GM18502 (cell line): ENCODE data around the gene MTNR1B.

ENCODE experiments used
- ATAC-seq: cut with Tn5 transposase; IDR thresholded peaks from one replicate; pipeline ENCODE4 v1.9.1; 2021; ENCODE audit warnings: mild to moderate bottlenecking; ENCODE audit not compliant: unreplicated experiment, poor library complexity

MTNR1B gene

DNA sequence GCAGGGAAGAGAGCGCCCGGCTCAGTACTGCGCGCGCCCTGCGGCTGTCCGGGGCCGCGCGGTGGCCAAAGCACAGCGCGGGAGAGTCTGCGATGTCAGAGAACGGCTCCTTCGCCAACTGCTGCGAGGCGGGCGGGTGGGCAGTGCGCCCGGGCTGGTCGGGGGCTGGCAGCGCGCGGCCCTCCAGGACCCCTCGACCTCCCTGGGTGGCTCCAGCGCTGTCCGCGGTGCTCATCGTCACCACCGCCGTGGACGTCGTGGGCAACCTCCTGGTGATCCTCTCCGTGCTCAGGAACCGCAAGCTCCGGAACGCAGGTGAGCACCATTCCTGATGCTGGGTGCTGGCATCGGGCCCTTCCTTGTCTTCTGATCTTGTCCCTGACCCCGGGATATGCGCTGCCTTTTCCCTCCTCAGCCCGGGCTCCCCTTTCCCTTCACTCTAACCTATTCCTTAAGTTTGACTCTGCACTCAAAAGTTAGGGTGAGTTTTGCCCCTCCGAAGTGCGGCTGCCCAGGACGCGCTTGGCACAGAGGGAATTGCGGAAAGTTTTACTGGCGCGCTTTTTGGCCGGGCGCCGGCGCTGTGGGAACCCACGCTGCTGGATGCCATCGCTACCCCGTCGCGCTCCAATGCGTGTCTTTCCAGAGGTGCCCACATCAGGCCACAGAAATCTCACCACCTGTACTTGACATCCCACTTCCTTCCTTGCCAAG lies at the start of gene MTNR1B:
Gene MTNR1B, plus strand, starts transcription at position 18 of the 714 bp plus-strand sequence. Its CDS starts 75 bp downstream, at position 93.
- ATAC-seq = no peak

DNA sequence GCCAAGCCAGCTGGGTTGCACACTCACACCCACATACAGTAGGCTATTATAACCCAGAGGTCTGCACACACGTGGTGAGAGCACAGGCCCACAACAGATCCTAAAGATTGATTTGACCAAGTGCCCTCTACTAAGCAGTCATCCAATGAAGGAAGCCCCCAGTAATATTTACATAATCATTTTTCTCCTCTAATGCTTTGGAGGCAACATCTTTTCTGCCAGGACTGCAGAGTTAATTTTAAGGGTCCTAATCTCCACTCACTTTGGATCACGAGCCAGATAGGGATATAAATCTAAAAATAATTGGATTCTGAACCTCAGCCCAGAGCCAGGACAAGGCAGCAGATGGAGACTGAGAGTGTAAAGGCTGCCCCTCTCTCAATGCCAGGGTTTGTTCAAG lies 49.1 kb upstream of the MTNR1B start:
- ATAC-seq = no peak

DNA sequence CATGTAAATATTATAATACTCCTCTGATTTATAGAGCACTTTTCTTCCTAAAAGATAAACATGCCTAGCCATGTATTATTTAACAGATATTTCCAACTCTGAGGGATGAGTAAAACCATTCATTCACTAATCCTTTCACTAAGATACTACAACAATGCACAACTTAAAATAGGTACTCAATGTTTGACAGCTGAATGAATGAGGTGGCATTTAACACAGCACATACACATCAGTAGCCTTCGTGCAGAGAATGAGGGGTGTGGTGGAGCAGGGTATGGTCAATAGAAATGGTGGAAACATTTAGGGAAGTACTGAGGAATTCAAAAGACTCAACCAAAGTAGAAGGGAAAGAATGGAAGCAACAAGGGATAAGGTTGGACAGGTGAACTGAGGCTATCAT lies 46.7 kb upstream of the MTNR1B start:
- no peak for ATAC-seq

DNA sequence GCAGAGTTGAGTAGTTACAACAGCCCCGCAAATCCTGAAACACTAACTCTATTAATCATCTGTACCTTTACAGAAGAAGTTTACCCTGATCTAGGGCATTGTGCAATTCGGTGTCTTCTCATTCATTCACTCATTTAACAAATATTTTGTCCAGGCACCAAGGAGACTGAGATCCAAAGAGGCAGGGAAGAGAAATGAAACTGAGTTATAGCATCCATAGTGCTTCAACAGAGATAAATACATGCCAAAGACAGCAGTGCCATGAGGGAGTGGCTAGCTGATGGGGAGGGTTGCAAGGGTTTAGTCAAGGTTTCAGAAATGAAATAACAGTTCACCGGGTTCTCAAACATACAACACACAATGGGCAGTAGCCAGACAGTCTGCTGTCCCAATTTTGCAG lies 40.2 kb upstream of the MTNR1B start:
- no peak for ATAC-seq

DNA sequence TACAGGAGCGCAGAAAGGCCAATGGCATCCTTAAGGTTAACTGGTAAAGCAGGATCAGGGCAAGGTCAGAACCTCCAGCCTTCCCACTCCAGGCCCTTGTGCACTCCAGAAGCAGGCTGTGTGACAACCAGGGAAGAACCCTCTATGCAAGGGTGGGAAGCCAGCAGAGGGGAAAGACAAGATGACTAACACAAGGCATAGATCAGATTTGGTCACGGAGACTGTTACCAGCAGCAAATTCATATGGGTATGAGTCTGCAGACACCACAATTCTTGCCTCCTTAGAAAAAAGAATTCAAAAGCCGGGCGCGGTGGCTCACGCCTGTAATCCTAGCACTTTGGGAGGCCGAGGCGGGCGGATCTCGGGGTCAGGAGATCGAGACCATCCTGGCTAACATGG lies 39.8 kb upstream of the MTNR1B start:
- ATAC-seq = no peak

DNA sequence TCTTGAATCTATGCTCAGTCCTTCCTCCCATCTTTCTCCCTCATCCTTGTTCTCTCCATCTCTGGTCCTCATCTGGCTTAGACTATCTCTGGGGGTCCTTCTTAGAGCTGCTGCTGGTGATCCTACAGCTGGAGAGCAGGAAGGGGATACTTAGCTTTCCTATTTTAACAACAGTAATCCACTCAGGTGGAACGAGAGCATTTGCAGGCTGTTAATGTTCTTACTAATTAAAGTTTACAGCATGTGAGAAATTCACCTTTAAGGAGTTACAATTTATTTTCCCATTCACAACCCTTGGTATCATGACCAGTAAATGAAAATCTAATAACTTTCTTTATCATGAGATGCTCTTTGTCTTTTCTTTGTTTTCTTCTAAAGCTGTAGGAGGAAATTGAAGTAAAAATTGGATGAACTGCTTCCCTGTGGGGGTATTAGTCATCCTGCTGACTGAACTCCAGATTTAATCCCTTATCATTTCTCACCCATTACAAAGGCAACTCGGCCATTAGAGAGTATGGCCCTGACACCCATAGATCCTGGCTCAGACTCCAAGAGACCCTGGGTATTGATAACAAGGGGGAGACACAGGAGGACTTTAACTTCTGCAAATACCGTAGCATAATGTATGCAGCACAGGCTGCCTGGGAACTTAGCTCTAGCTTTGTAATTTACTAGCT lies 37.6 kb upstream of the MTNR1B start:
- ATAC-seq = no peak

DNA sequence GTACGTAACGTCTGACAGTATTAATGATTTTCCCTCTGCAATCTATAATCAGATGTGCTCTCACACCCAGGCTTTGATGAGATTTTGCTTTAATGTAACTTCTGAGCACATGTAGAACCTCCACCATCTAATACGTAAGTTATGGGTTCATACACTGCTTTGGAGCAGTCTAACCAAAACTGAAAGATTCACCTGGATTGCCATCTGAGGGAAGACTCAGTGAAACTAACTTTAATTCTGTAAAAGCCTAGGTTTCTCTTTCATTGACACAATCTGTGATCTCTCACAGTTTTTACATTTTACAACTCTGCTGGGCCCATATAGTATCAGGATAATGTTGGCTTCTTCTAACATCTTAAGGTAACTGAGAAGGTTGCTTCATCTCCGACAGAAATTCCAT lies 30.1 kb upstream of the MTNR1B start:
- ATAC-seq = no peak

DNA sequence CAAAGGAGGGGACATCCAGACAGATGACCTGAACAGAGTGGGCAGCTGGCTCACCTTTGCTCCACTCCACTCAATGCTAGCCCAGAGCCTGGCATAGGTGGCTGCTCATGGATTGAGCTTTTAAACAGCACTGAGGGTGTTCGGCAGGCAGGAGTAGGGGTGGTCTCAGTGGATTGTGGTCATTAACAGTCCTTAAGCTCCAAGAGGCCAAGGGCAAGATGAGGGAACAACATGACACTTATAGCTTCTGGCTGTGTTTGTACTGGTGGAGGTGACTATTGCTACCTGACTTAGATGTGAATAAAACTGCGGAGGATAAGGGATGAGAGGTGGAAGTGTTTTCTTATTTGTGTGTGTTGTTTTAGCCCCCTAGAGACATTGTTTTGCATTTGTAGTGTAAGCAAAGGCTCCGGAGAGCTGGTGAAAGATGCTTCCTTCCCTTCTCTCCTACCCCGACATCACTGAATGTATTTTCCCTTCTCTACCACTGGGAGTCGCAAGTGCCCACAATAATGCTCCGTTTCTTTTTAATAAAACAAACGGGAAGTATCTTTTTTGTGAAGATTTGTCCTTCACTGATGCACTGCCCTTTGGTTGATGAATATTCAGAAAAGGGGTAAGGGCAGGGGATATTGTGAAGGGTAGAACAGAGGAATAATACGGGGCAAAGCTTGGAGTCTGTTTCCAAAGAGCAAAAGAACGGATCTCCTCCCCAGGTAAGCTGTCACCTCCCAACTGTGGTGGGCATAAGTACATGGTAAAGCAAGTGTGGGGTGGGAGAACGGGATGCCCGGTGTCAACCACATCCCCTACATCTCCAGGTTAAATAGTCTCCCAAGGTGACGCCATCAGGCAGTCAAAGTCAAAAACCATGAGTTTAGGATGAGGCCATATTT lies 27.5 kb upstream of the MTNR1B start:
- ATAC-seq = peak; percentile 92

DNA sequence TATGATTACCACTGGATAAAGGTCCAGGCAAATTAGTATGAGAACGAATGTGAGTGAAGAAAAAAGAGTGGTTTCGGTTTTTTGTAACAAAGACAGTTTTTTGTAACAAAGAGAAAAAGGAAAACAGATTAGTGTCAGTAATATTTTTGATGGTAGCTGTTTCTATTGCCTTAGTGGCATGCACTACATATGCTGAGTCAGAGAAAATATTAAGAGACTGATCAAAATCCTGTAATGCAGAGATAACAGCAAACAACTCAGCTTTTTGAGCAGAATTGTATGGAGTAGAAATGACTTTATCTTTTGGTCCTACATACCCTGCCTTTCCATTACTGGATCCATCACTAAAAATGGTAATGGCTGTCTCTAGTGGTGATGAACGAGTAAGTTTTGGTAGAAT lies 22.7 kb upstream of the MTNR1B start:
- ATAC-seq = no peak

DNA sequence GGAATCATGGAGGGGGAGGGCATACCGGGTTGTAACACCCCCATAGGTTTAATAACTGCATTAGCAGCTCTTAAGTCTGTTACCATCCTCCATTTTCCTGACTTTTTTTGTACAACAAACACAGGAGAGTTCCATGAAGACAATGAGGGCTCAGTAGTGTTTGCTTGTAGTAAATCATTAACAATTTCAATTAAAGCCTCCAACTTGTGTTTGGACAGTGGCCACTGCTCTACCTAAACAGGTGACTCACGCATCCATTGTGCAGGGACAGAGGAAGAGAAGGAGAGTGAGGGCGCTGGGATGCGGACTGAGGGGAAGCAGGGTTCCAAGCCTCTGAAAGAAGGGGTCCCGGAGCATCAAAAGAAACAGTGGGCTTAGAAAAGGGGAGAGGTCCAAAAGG lies 21.3 kb upstream of the MTNR1B start:
- ATAC-seq = no peak

DNA sequence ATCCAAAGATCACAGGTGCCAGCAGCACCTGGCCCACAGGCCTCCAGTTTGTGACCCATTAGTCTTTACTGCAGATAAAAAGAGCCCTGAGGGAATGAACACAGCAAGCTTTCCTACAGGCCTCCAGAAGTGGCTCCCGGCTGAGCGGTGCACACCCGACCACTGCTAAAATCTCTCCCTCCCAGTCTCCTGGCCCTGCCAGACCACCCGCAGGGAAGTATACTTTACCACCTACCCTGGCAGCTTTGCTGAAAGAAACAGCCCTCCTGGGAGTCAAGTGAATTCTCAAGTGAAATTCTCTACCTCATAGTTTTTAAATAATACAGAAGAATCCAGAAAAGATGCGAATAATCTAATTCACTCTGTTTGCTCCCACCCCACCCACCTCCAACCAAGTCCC lies 15.4 kb upstream of the MTNR1B start:
- no peak for ATAC-seq

DNA sequence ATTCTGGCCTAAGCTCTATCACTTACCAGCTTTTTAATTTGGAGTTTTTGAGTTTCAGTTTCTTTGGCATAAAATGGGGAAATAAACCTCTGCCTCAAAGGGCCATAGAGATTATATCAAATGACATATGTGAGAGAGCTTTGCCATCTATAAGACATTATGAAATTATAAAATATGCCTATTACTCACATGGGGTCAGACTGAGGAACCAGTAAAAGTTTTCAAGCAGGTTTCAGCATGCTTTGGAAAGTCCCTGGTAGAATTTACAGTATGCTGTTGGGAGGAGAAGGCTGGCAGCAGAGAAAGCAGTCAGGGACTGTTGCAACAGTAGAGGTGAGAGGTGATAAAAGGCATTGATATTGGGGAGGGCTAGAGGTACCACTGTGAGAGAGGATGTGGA lies 13.6 kb upstream of the MTNR1B start:
- ATAC-seq = no peak

DNA sequence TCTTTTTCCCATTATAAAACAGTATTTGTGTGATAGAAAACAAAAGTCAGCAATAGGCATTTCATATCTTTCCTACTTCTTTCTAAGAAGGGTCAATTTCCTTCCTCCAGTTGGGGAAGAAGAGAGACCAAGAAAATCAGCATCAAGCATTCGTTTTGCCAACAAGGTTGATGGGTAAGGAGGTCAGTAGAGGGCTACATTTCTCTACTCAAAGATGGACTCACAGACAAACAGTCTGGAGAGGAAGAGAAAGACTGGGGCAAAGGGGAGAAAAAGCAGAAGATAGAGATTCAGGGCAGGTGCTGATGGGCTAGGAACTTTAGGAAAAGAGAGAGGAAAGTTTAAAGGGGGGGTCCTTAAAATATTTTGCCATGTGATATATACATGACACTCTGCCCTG lies 8.6 kb upstream of the MTNR1B start:
- ATAC-seq = no peak

DNA sequence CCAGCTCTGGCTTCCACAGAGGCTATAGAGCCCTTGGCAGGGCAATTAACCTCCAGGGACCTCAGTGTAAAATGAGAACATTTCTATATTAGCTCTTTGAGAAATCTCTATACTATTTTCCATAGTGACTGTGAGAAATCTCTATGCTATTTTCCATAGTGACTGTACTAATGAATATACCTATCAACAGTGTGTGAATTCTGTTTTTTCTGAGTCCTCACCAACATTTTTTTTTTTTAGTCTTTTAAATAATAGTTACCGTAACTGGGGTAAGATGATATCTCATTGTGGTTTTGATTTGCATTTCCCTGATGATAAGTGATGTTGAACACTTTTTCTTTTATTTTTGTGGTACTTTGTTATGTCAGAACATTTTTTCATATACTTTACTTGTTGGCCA lies 7.0 kb upstream of the MTNR1B start:
- no peak for ATAC-seq

DNA sequence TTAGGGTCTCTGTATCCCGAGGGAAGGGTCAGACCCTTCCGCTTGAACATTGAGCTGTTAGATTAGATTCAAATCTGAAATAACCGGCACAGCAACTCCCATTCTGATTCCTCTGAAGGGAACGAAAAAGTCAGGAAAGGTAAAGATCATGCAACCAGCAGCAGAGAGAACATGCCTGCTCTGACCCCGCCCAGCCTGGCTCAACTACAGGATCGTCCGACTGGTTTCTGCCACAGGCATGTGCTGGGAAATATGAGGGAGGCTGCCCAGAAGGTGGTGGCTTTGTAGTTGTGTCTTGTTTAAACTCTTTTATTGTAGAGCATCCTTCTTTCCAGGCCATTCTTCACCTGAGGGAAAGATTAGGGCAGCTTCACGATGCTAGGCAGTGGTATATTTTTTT lies 5.0 kb upstream of the MTNR1B start:
- ATAC-seq = no peak

DNA sequence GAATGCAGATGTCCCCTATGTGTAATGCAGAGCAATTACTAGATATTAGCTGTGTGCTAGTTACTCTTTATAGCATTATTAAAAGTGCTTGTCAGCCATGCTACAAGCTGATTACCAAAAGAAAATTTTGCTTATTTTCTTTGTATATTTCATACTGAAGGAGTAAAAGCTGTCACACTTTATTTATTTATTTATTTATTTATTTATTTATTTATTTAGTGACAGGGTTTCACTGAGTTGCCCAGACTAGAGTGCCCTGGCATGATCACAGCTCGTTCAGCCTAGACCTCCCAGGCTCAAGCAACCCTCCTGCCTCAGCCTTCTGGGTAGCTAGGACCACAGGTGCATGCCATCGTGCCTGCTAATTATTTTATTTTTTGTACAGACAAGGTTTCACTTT lies 4.3 kb upstream of the MTNR1B start:
- ATAC-seq = no peak

DNA sequence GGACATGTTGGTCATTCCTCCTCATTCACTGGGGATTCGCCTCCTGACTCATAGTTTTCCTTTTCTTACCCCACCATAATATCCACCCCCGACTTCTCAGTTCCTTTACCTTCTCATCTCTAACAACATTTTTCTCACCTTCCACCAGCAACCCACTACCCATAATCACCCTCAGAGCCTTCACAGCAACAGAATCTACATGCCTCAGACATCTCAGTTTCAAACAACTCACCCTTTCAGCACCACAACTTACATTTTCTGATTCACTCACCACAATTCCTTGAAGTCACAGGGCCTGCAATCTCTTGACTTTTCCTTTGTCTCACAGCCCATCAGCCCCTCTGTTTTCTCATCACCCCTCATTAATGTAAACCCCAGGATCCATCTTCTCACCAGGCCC lies 2.3 kb upstream of the MTNR1B start:
- ATAC-seq = no peak

DNA sequence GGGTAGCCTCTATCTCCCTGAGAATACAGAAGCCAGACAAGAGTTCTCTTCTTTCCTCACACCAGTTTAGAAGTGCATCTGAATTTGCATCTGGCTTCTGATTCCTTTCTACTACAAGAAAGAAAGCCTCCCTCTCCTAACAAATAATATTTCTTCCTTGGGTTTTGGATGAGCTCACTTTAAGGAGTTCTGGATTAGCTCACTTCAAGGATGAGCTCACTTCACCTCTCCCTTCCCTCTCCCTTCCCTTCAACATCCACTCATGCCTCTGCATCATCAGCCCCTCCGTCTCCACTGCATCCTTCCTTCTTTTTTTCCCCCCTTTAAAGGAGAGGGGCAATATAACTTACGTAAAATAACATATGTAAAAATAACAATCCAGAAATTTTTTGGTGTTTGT lies 1.6 kb upstream of the MTNR1B start:
- ATAC-seq = no peak

DNA sequence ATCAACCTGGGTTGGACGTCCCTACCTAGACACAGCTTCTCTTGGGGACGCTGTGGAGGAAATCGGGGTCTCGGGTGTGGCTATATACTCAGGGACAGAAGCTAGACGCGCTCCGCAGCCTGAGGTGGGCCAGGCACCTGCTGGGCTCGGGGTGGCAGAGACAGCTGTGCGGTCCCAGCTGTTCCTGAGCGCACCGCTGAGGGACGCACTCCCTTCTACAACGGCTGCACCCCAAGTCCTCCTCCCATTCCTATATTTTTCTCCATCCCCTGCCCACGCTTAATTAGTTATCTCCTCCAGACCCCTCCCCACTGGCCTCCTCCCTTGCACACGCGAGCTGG lies 188 bp upstream of the MTNR1B start:
- ATAC-seq = no peak

DNA sequence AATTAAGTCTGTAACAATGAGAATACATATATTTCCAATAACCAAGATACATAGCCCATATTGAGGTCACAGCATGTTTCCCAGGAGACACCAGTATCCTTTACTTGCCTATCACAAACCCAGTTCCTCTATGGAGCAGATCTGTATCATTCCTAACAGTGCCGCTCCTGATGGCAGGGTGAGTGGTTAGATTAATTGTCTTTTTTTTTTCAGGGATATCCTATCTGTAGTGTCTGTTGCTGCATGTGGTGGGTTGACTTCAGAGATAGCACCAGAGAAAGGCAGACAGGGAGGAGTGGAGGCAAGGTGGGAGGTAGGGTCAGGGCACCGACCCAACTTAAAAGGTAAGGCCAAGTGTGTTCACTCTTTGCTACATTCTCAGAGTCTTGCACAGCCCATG lies 2.8 kb downstream of the MTNR1B start:
- ATAC-seq = no peak

DNA sequence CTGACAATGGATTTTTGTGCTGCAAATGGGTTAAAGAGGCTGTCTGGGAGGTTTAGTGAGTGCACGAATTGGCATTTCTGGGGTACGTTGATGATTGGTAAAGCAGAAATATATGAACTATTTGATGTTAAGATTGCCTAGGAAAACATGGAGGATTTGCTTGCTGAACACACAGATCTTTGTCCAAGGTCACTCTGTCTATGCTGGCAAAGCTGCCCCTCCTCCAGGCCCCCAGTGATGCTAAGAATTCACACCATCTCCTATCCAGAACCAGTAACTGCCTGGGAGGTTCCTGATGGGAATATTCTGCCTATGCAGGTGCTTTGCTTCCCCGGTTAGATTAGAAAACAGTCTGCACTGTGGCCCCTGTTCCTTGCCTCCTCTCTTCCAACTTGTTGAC lies 5.8 kb downstream of the MTNR1B start:
- no peak for ATAC-seq
